HG03280 (cell line): ENCODE results near the gene ZNF518B.

ENCODE experiments used
- ATAC-seq: cut with Tn5 transposase; IDR thresholded peaks from one replicate; pipeline ENCODE4 v1.9.1; 2021; ENCODE audit warnings: mild to moderate bottlenecking, moderate library complexity; ENCODE audit not compliant: unreplicated experiment

ZNF518B gene

GRCh38 chr4:10457255-10457801, at the start of gene ZNF518B:
Gene ZNF518B, minus strand, starts transcription at chr4:10457426. Its CDS starts 11,098 bp downstream, at chr4:10446328.
- peak; percentile 66 for ATAC-seq

GRCh38 chr4:10506077-10506476, 48.9 kb upstream of the ZNF518B start:
- no peak for ATAC-seq

GRCh38 chr4:10504570-10505179, 47.4 kb upstream of the ZNF518B start:
- ATAC-seq = no peak

- ATAC-seq = no peak
Observed at GRCh38 chr4:10502717-10503116, 45.5 kb upstream of the ZNF518B start.

- no peak for ATAC-seq
Observed at GRCh38 chr4:10500776-10501175, 43.5 kb upstream of the ZNF518B start.

GRCh38 chr4:10496200-10496599, 39.0 kb upstream of the ZNF518B start:
- no peak for ATAC-seq

- ATAC-seq = no peak
Observed at GRCh38 chr4:10495651-10496050, 38.4 kb upstream of the ZNF518B start.

GRCh38 chr4:10492464-10492863, 35.2 kb upstream of the ZNF518B start:
- no peak for ATAC-seq

GRCh38 chr4:10491401-10491800, 34.2 kb upstream of the ZNF518B start:
- no peak for ATAC-seq

- no peak for ATAC-seq
Observed at GRCh38 chr4:10490996-10491395, 33.8 kb upstream of the ZNF518B start.

- ATAC-seq = no peak
Observed at GRCh38 chr4:10482913-10483312, 25.7 kb upstream of the ZNF518B start.

- ATAC-seq = no peak
Observed at GRCh38 chr4:10480616-10481015, 23.4 kb upstream of the ZNF518B start.

- no peak for ATAC-seq
Observed at GRCh38 chr4:10478621-10479020, 21.4 kb upstream of the ZNF518B start.

GRCh38 chr4:10470505-10470904, 13.3 kb upstream of the ZNF518B start:
- no peak for ATAC-seq

- ATAC-seq = no peak
Observed at GRCh38 chr4:10466161-10466560, 8.9 kb upstream of the ZNF518B start.

- ATAC-seq = no peak
Observed at GRCh38 chr4:10462876-10463275, 5.7 kb upstream of the ZNF518B start.

- no peak for ATAC-seq
Observed at GRCh38 chr4:10461850-10462400, 4.7 kb upstream of the ZNF518B start.

- peak; percentile 76 for ATAC-seq
Observed at GRCh38 chr4:10461091-10461849, 4.0 kb upstream of the ZNF518B start.

GRCh38 chr4:10460313-10461047, 3.3 kb upstream of the ZNF518B start:
- ATAC-seq = no peak

GRCh38 chr4:10459305-10459704, 2.1 kb upstream of the ZNF518B start:
- ATAC-seq = no peak

- no peak for ATAC-seq
Observed at GRCh38 chr4:10458177-10458576, 951 bp upstream of the ZNF518B start.
